Neuronal stem cell (in vitro differentiated cells): ENCODE results near the gene GRAMD1C.

Experiments
- DNase-seq: peaks from one replicate; pipeline ENCODE4 v3.0.0-alpha.2; 2013; ENCODE audit warnings: low spot score
- H2AFZ ChIP-seq: one replicate; pipeline ENCODE4 v1.6.1; 2013; ENCODE audit warnings: mild to moderate bottlenecking, low read length, inconsistent platforms
- H2AK5ac ChIP-seq: 2 replicates; pipeline ENCODE4 v1.6.1; 2013; ENCODE audit warnings: low read depth, mild to moderate bottlenecking, inconsistent platforms, low read length, moderate library complexity, mixed read lengths
- H2BK120ac ChIP-seq: 2 replicates; pipeline ENCODE4 v1.6.1; 2013; ENCODE audit warnings: low read depth, mild to moderate bottlenecking, inconsistent platforms, low read length, moderate library complexity, mixed read lengths
- H2BK12ac ChIP-seq: one replicate; pipeline ENCODE4 v1.6.1; 2013; ENCODE audit warnings: low read length, inconsistent platforms
- H2BK15ac ChIP-seq: 2 replicates; pipeline ENCODE4 v1.6.1; 2013; ENCODE audit warnings: mild to moderate bottlenecking, low read length, inconsistent platforms, mixed read lengths
- H2BK5ac ChIP-seq: one replicate; pipeline ENCODE4 v1.6.1; 2013; ENCODE audit warnings: inconsistent platforms, mild to moderate bottlenecking, low read length, moderate library complexity
- H3K14ac ChIP-seq: one replicate; pipeline ENCODE4 v1.6.1; 2013; ENCODE audit warnings: low read length, inconsistent platforms
- H3K18ac ChIP-seq: 2 replicates; pipeline ENCODE4 v1.6.1; 2013; ENCODE audit warnings: low read length, inconsistent platforms
- H3K23ac ChIP-seq: 2 replicates; pipeline ENCODE4 v1.6.1; 2013; ENCODE audit warnings: low read depth, mild to moderate bottlenecking, mixed read lengths, low read length, inconsistent platforms; ENCODE audit not compliant: poor library complexity
- H3K27ac ChIP-seq: replicated peaks from 3 replicates; pipeline ENCODE4 v1.5.1; 2013; ENCODE audit warnings: low read length, inconsistent platforms
- H3K27me3 ChIP-seq, 3 experiments: 2 replicates each; pipeline ENCODE4 v1.6.1; 2013; ENCODE audit warnings: low read length in 3 of 3, mild to moderate bottlenecking in 2 of 3, inconsistent platforms in 1 of 3, low read depth in 1 of 3, mixed read lengths in 1 of 3, moderate library complexity in 1 of 3; ENCODE audit not compliant: control insufficient read depth in 3 of 3, insufficient read depth in 3 of 3
- H3K36me3 ChIP-seq, 2 donors: replicated peaks in 1 of 2; 2 replicates each; pipeline ENCODE4 v1.6.1; 2013; ENCODE audit warnings: low read length in 2 of 2; ENCODE audit not compliant: control insufficient read depth in 2 of 2, insufficient read depth in 2 of 2
- H3K4ac ChIP-seq: 2 replicates; pipeline ENCODE4 v1.6.1; 2013; ENCODE audit warnings: inconsistent platforms, mild to moderate bottlenecking, low read length, moderate library complexity
- H3K4me1 ChIP-seq, 2 donors: 1 replicate in 1 of 2; 2 replicates in 1 of 2; pipeline ENCODE4 v1.6.1; 2013; ENCODE audit warnings: low read length in 2 of 2, low read depth in 1 of 2; ENCODE audit not compliant: control insufficient read depth in 2 of 2, insufficient read depth in 1 of 2
- H3K4me2 ChIP-seq: one replicate; pipeline ENCODE4 v1.6.1; 2013; ENCODE audit warnings: mild to moderate bottlenecking, low read length, inconsistent platforms; ENCODE audit not compliant: insufficient read depth, poor library complexity, severe bottlenecking
- H3K4me3 ChIP-seq, 2 donors: 2 replicates each; pipeline ENCODE4 v1.5.1; 2013; ENCODE audit warnings: low read length in 2 of 2, mild to moderate bottlenecking in 2 of 2, inconsistent platforms in 1 of 2, moderate library complexity in 1 of 2
- H3K79me1 ChIP-seq: one replicate; pipeline ENCODE4 v1.6.1; 2013; ENCODE audit warnings: low read depth, mild to moderate bottlenecking, inconsistent platforms, low read length, moderate library complexity
- H3K9ac ChIP-seq: one replicate; pipeline ENCODE4 v1.6.1; 2013; ENCODE audit warnings: mild to moderate bottlenecking, low read depth, low read length, inconsistent platforms; ENCODE audit not compliant: poor library complexity
- H3K9me3 ChIP-seq, 2 donors: replicated peaks in 1 of 2; 2 replicates each; pipeline versions ENCODE3 to v1.6.1; 2013; ENCODE audit warnings: low read length in 2 of 2, mild to moderate bottlenecking in 2 of 2, inconsistent platforms in 1 of 2, low read depth in 1 of 2, mixed read lengths in 1 of 2, moderate library complexity in 1 of 2; ENCODE audit not compliant: control insufficient read depth in 2 of 2, insufficient read depth in 1 of 2
- H4K8ac ChIP-seq: one replicate; pipeline ENCODE4 v1.6.1; 2013; ENCODE audit warnings: low read depth, mild to moderate bottlenecking, inconsistent platforms, low read length, moderate library complexity
- H4K91ac ChIP-seq: one replicate; pipeline ENCODE4 v1.6.1; 2013; ENCODE audit warnings: low read length, low read depth, mild to moderate bottlenecking, inconsistent platforms; ENCODE audit not compliant: poor library complexity
- WGBS, 2 donors: extraction: QIAGEN DNeasy Blood & Tissue Kit; methylation state at CpG; one replicate each; pipeline ENCODE4 v1.1.7; 2013; ENCODE audit warnings: missing lambda C conversion rate in 2 of 2, mixed read lengths in 1 of 2; ENCODE audit not compliant: insufficient read length in 2 of 2, insufficient replicate concordance in 1 of 2; ENCODE audit errors: extremely low coverage in 2 of 2; 5-methylcytosine and 5-hydroxymethylcytosine counted together

The GRAMD1C gene

GRCh38 chr3:113897373-113897777, 58.8 kb downstream of the GRAMD1C start:
- H3K4ac ChIP-seq: no peak overlapping the region
- WGBS, 2 donors: no CpG with 5 or more reads among the region's 1 CpG

GRCh38 chr3:113898892-113899291, 60.3 kb downstream of the GRAMD1C start:
- Histone ChIP-seq H2BK12ac (no peak overlapping the region), H2BK120ac (no peak overlapping the region), H2AK5ac (no peak overlapping the region), H4K8ac (no peak overlapping the region), H3K4me2 (no peak overlapping the region), H3K9me3 (no peaks in the 10 kb centered on the region), H3K18ac (no peak overlapping the region), H3K23ac (no peak overlapping the region), H2BK15ac (no peak overlapping the region), H4K91ac (no peak overlapping the region), H3K14ac (no peak overlapping the region), H3K36me3 (no peaks in the 10 kb centered on the region), H2AFZ (no peak overlapping the region), H2BK5ac (no peak overlapping the region), H3K4me3 (no peak overlapping the region), H3K4ac (no peak overlapping the region), H3K79me1 (no peaks in the 10 kb centered on the region), H3K27ac (no peak overlapping the region), H3K27me3 (no peaks in the 10 kb centered on the region), H3K9ac (no peak overlapping the region), H3K4me1 (no peaks in the 10 kb centered on the region)
- no peak for DNase-seq
- no CpG with 5 or more reads among the region's 2 CpGs for WGBS, 2 donors

More at GRCh38 chr3:113897373-113897777, 58.8 kb downstream of the GRAMD1C start:
- H3K4me3 ChIP-seq: no peak overlapping the region
- H3K18ac ChIP-seq: no peak overlapping the region
- H3K23ac ChIP-seq: no peak overlapping the region
- H2AFZ ChIP-seq: no peak overlapping the region
- H3K4me2 ChIP-seq: no peak overlapping the region
- DNase-seq: no peak
- H2BK5ac ChIP-seq: no peak overlapping the region
- no peak overlapping the region for H2AK5ac ChIP-seq
- no peaks in the 10 kb centered on the region for H3K27me3 ChIP-seq
- H3K79me1 ChIP-seq: no peaks in the 10 kb centered on the region
- H3K14ac ChIP-seq: no peak overlapping the region
- H2BK15ac ChIP-seq: no peak overlapping the region
- no peak overlapping the region for H3K27ac ChIP-seq
- no peaks in the 10 kb centered on the region for H3K36me3 ChIP-seq
- H3K9ac ChIP-seq: no peak overlapping the region
- H3K4me1 ChIP-seq: no peaks in the 10 kb centered on the region
- H3K9me3 ChIP-seq: no peaks in the 10 kb centered on the region
- H4K8ac ChIP-seq: no peak overlapping the region
- no peak overlapping the region for H2BK12ac ChIP-seq
- no peak overlapping the region for H2BK120ac ChIP-seq
- H4K91ac ChIP-seq: no peak overlapping the region

DNA sequence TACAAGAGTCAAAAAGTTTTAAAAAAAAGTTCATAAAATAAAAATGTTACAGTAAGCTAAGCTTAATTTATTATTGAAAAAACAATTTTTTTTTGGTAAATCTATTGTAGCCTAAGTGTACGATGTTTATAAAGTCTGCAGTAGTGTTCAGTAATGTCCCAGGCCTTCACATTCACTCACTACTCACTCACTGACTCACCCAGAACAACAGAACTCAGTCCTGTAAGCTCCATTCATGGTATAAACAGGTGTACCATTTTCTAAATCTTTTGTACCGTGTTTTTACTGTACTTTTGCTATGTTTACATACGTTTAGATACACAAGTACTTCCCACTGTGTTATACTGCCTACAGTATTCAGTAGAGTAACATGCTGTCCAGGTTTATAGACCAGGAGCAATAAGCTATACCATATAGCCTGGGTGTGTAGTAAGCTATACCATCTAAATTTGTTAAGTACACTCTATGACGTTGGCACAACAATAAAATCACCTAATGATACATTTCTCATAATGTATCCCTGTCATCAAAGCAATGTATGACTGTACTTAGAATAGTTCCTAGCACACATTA, 68.1 kb downstream of the GRAMD1C start:
- Histone ChIP-seq H3K79me1 (no peaks in the 10 kb centered on the region), H2AK5ac (no peak overlapping the region), H3K4me1 (no peaks in the 10 kb centered on the region), H2BK15ac (no peak overlapping the region), H3K23ac (no peak overlapping the region), H4K8ac (no peak overlapping the region), H4K91ac (no peak overlapping the region), H3K9me3 (peaks cover 1 to 5% of the 10 kb centered on the region in 2 donors), H3K4ac (no peak overlapping the region), H2BK120ac (no peak overlapping the region), H3K36me3 (no peaks in the 10 kb centered on the region), H3K27ac (no peak overlapping the region), H2AFZ (no peak overlapping the region), H3K4me2 (no peak overlapping the region), H3K14ac (no peak overlapping the region), H3K27me3 (no peaks in the 10 kb centered on the region), H3K9ac (no peak overlapping the region), H3K4me3 (no peak overlapping the region), H3K18ac (no peak overlapping the region), H2BK5ac (no peak overlapping the region), H2BK12ac (no peak overlapping the region)
- WGBS, 2 donors: no CpG with 5 or more reads among the region's 4 CpGs
- DNase-seq: no peak

GRCh38 chr3:113908133-113908532, 69.5 kb downstream of the GRAMD1C start:
- Histone ChIP-seq H2AK5ac (no peak overlapping the region), H3K4ac (no peak overlapping the region), H3K23ac (no peak overlapping the region), H3K4me1 (no peaks in the 10 kb centered on the region), H3K27ac (no peak overlapping the region), H2AFZ (no peak overlapping the region), H2BK120ac (no peak overlapping the region), H2BK15ac (no peak overlapping the region), H3K9ac (no peak overlapping the region), H2BK5ac (no peak overlapping the region), H3K9me3 (peaks cover 1 to 5% of the 10 kb centered on the region in 2 donors), H3K14ac (no peak overlapping the region), H2BK12ac (no peak overlapping the region), H3K4me3 (no peak overlapping the region), H3K18ac (no peak overlapping the region), H3K79me1 (no peaks in the 10 kb centered on the region), H4K8ac (no peak overlapping the region), H3K36me3 (no peaks in the 10 kb centered on the region), H4K91ac (no peak overlapping the region), H3K27me3 (no peaks in the 10 kb centered on the region), H3K4me2 (no peak overlapping the region)
- DNase-seq: no peak
